HG03097 (cell line): ENCODE measurements around the gene DLEC1.
A peak's percentile ranks its signal among the peaks of the same experiment; 100 is the strongest.
"Not testable (repeated sequence)": the region's sequence is repeated elsewhere in the genome, so short reads cannot be mapped to it uniquely, and the experiment has no call there.

Experiments
- ATAC-seq: cut with Tn5 transposase; IDR thresholded peaks from one replicate; pipeline ENCODE4 v1.9.1; 2021; ENCODE audit not compliant: unreplicated experiment, low FRiP score

The DLEC1 gene

DNA sequence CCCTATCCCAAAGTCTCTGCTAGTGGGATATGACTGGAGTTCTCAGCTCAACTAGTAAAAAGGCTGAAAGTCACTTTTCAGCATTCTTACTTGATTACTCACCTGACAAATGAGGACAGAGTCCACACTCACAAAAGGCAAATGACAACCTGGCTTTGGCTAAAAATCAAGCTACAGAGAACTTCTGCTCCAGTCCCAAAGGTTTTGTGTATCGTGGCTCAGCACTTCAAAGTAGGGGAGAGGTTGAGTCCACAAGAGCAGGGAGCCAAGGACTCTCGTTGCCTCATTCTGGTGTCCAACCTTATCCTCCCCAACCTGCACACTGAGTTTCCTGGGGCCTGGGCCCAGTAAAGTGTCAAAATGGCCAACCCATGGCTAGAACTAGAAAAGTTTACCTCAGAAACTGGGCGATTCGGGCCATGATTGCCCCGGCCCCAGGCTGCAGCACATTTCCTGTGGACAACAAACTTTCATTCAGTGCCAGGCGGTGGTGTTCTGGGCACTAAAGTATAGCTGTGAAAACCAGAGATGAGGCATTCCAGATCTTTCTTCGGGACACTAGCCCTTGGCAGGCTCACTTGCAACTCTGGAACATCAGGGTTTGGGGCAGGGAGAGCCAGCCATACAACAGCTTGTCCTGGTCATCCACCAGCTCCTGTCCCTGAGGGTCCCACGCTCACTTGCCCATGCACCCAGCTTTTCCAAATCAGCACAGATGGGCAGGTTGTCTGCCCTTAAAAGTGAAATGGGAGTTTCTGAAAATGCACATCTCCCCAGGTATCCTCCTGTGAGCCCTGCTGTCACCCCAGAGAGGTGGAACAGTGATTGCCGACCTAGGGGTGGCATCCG, 94.8 kb downstream of the DLEC1 start:
- no peak for ATAC-seq

DNA sequence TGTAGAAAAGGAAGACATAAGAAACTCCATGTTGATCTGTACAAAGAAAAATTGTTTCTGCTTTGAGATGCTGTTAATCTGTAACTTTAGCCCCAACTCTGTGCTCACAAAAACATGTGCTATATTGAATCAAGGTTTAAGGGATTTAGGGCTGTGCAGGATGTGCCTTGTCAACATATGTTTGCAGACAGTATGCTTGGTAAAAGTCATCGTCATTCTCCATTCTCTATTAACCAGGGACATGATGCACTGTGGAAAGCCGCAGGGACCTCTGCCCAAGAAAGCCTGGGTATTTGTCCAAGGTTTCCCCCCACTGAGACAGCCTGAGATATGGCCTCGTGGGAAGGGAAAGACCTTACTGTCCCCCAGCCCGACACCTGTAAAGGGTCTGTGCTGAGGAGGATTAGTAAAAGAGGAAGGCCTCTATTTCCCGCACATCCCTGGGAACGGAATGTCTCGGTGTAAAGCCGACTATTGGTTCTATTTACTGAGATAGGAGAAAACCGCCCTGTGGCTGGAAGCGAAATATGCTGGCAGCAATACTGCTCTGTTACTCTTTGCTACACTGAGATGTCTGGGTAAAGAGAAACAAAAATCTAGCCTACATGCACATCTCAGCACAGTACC, 95.6 kb downstream of the DLEC1 start:
- ATAC-seq = not testable (repeated sequence)

DNA sequence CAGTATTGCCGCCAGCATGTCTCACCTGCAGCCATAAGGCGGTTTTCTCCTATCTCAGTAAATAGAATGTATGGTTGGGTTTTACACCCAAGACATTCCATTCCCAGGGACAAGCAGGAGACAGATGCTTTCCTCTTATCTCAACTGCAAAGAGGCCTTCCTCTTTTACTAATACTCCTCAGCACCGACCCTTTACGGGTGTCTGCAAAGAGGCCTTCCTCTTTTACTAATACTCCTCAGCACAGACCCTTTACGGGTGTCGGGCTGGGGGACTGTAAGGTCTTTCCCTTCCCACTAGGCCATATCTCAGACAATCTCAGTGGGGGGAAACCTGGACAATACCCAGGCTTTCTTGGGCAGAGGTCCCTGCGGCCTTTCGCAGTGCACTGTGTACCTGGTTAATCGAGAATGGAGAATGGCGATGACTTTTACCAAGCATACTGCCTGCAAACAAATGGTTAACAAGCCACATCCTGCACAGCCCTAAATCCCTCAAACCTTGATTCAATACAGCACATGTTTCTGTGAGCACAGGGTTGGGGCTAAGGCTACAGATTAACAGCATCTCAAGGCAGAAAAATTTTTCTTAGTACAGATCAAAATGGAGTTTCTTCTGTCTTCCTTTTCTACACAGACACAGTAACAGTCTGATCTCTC, 96.7 kb downstream of the DLEC1 start:
- ATAC-seq = not testable (repeated sequence)

DNA sequence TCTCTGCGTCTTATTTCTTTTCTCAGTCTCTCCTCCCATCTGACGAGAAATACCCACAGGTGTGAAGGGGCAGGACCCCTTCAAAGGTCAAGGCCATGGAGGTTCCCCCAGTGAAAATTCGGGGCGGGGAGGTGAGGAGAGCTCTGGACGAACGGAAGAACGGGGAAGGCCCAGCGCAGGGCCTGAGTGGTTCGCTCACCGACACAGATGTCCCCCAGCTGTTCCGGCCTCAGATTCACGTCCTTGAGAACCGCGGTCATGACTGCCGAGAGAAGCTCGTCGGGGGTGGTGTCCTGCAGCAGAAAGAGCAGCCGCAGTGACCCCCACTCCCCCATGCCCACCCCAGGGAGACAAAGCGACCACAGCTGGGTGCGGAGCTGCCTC, 97.4 kb downstream of the DLEC1 start:
- peak; percentile 3 for ATAC-seq

DNA sequence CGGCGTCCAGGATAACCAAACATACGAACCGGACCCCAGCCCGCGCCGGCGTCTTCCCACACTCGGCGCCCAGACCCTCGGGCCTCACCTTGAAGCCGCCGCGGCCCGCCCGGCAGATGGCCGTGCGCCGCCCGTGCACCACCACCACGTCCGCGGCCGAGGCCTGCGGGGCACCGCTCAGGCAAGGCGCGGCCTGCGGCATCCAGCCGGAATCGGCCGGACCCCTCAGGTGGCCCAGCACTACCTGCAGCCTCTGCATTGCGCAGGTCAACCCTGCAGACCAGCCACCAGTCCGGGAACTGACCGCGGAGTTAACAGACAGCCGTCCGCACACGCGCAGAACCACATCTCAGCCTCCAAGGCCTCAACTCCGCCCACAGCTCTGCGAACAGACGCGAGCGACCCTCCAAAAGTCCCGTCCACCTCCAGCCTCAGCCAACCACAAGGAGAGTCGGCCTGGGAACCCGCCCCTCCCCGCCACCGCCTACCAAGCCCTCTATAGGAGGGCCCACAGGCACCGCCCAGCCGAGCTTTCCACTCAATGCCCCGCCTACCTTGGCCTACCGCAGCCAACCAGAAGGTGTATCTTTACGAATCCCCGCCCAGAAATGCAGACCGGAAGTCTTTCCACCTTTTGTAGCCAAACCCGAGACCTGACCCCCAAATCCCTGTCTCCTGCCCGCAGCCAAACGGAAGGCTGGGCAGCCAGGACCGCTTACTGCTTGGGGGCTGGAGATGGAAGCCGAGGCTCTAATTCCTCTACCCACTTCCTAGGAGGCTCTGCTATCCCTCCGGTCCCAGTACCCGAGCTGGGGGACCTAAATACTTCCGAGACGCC, 98.0 kb downstream of the DLEC1 start, which contains the start of gene ACAA1:
Gene ACAA1 (minus strand): TSS at position 351 of the 838 bp plus-strand sequence. CDS start 92 bp downstream, at position 259.
- peak; percentile 90 for ATAC-seq

DNA sequence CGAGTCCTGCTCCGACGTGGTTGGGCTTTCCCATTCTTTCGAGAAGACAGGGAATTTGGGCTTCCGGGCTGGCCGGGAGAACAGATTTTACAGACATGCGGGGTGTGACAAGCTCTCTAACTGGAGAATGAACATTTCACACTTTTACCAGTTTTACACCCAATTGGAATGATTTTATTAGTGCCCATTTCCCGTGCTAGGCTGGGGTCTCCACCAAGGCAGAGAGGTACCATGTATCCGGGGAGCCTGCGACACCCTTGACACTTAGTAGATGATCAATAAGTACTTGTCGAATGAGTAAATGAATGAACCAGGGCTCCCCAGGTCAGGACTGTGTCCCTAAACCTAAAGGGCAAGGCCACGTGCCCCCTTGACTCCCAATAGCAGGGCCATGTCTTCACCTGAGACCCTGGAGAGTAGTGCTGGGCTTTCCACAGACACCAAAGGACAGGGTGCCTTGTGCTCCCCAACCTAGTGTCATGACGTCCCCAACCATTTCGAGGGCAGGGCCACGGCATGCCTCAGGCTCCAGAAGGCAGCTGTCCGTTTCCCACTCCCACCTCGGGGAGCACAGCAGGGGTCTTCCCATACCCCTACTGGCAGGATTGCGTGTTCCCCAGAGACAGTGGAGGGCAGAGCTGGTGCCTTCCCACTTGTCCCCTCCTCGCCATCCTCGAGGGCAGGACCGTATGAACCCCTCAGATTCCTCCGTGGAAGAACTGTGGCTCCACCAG, 98.8 kb downstream of the DLEC1 start:
- ATAC-seq = no peak

DNA sequence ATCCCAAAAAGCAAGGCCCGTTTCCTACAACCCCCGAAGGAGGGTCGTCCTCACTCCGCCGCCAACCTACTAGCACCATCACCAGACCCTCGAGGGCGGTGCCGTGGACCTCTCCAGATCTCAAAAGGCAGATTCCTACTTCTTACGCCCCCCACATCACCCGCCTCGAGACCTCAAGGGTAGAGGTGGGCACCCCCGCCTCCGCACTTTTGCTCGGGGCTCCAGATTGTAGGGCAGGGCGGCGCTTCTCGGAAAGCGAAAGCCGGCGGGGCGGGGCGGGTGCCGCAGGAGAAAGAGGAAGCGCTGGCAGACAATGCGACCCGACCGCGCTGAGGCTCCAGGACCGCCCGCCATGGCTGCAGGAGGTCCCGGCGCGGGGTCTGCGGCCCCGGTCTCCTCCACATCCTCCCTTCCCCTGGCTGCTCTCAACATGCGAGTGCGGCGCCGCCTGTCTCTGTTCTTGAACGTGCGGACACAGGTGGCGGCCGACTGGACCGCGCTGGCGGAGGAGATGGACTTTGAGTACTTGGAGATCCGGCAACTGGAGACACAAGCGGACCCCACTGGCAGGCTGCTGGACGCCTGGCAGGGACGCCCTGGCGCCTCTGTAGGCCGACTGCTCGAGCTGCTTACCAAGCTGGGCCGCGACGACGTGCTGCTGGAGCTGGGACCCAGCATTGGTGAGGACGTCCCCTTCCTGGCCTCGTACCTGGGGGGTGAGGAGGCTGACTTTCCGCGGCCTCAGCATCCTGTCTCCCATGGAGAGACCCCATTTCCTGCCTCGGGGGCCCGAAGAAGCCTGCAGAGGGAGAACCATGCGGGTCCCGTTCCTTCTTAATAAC, 99.6 kb downstream of the DLEC1 start, which contains the start of gene MYD88:
Gene MYD88 (plus strand): TSS at position 313 of the 842 bp plus-strand sequence. CDS start 40 bp downstream, at position 353.
- ATAC-seq = peak; percentile 32

DNA sequence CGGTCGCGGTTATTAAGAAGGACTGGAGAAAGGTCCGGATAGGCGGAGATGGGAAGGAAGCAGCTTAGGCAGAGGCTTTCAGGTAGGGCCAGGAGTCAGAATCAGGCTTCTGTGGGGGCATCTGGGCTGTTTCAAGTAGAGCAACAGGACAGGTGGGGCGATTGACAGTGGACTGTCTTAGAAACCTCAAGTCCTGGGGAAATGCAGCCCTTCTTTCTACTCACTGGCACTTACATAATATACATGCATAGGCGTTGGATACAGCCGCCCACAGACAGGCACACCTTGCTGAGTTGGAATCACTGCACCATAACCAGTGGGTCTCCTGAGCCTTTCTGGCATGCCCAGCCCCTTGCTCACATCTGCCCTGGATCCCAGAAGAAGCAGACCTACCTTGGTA, 100.2 kb downstream of the DLEC1 start:
- ATAC-seq = no peak

DNA sequence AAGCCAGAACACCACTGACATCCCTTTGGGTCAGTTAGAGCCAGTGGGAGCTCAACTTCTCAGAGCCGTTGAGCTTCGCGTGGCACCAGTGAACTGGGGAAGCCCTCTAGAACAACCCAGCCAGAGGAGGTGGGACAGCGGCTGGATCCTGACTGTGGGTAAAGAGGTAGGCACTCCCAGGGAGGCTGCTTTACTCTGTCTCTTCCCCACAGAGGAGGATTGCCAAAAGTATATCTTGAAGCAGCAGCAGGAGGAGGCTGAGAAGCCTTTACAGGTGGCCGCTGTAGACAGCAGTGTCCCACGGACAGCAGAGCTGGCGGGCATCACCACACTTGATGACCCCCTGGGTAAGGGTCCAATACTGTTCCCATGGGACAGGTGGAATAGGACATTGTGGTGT, 100.6 kb downstream of the DLEC1 start:
- no peak for ATAC-seq

DNA sequence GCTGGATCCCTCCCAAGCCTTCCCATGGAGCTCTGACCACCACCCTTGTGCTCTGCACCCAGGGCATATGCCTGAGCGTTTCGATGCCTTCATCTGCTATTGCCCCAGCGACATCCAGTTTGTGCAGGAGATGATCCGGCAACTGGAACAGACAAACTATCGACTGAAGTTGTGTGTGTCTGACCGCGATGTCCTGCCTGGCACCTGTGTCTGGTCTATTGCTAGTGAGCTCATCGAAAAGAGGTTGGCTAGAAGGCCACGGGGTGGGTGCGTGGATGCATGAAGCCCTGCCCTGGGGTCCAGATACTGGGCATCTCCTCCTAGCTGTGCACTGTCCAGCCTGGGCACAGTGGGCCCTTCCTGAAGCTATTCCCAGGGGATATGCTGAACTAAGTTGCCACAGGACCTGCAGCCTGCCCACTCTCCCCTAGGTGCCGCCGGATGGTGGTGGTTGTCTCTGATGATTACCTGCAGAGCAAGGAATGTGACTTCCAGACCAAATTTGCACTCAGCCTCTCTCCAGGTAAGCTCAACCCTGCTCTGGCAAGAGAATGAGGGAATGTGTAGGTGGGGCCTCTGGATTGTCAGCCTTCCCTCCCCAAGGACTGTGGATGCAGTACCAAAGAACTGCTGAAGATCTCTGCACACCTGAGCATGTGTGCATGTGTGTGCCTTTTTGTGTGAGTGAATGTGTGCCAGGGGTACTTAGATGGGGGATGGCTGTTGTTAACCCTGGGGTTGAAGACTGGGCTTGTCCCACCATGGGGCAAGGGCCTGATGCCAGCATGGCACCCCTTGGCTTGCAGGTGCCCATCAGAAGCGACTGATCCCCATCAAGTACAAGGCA, 101.5 kb downstream of the DLEC1 start:
- ATAC-seq = no peak

DNA sequence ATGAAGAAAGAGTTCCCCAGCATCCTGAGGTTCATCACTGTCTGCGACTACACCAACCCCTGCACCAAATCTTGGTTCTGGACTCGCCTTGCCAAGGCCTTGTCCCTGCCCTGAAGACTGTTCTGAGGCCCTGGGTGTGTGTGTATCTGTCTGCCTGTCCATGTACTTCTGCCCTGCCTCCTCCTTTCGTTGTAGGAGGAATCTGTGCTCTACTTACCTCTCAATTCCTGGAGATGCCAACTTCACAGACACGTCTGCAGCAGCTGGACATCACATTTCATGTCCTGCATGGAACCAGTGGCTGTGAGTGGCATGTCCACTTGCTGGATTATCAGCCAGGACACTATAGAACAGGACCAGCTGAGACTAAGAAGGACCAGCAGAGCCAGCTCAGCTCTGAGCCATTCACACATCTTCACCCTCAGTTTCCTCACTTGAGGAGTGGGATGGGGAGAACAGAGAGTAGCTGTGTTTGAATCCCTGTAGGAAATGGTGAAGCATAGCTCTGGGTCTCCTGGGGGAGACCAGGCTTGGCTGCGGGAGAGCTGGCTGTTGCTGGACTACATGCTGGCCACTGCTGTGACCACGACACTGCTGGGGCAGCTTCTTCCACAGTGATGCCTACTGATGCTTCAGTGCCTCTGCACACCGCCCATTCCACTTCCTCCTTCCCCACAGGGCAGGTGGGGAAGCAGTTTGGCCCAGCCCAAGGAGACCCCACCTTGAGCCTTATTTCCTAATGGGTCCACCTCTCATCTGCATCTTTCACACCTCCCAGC, 102.4 kb downstream of the DLEC1 start:
- ATAC-seq = no peak

DNA sequence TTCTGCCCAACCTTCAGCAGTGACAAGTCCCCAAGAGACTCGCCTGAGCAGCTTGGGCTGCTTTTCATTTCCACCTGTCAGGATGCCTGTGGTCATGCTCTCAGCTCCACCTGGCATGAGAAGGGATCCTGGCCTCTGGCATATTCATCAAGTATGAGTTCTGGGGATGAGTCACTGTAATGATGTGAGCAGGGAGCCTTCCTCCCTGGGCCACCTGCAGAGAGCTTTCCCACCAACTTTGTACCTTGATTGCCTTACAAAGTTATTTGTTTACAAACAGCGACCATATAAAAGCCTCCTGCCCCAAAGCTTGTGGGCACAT, 102.9 kb downstream of the DLEC1 start:
- no peak for ATAC-seq

DNA sequence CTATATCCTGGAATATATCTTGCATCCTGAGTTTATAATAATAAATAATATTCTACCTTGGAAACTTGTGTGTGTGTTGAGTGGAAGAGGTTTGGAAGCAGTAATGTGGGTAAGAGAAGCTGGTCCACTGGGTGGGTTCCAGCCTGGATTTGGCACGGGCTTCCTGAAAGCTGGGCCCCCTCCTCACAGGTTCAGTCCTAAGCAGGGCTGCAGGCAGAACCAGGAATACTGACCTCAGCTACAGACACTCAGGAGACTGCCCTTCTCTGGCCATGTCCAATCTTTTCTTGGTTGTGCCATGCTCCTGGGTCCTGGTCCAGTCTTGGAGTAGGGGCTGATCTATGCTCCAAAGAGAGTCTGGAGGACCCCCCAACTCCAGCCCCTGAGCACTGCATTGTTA, 104.0 kb downstream of the DLEC1 start:
- no peak for ATAC-seq

DNA sequence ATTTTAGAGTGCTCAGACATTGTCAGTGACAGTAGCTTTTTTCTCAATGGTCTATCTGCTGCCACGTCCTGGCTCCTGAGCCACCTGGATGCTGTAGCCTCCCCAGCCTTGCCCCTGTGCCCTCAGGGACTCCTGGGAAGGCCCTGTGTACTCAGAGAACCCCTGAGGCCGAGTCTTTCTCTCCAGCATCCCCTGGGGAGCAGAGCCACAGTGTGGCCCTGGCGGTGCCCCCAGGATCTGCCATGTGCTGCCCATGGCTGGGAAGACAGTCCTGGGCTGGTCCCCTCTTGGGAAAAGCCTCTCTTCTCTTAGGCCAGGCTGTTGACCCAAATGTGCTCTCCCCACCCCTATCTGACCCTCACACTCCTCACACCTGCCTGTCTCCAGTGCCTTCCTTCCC, 104.5 kb downstream of the DLEC1 start:
- ATAC-seq = no peak

DNA sequence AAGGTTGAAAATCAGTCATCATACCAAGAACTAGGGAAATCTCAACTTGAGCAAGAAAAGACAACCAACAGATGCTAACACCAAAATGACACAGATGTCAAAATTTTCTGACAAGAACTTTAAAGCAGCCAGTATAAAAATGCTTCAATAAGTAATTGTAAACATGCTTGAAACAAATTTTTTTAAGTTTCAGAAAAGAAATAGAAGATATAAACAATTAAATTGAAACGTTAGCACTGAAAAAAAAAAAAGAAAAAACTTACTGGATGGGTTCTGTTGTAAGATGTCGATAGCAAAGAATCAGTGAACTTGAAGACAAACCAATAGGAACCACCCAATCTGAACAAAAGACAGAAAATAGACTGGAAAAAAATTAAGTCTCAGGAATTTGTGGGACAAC, 107.5 kb downstream of the DLEC1 start:
- ATAC-seq = no peak

DNA sequence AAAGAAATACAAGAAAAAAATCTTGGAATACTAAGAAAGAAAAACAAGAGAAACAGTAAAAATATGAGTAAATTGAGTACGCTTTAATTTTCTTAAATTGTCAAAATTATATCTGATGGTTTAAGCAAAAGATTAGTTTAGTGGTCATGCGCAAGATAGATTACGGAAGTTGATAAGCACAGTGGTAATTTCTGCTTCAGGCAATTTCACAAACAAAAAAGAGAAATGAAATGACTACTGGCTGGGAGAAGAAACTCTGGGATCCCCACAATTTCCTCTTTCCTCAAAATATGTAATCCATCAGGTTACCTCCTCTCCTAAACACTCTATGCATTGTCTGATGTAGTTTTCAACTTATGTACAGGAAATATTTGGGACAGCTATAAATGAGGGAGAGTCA, 108.4 kb downstream of the DLEC1 start:
- no peak for ATAC-seq

DNA sequence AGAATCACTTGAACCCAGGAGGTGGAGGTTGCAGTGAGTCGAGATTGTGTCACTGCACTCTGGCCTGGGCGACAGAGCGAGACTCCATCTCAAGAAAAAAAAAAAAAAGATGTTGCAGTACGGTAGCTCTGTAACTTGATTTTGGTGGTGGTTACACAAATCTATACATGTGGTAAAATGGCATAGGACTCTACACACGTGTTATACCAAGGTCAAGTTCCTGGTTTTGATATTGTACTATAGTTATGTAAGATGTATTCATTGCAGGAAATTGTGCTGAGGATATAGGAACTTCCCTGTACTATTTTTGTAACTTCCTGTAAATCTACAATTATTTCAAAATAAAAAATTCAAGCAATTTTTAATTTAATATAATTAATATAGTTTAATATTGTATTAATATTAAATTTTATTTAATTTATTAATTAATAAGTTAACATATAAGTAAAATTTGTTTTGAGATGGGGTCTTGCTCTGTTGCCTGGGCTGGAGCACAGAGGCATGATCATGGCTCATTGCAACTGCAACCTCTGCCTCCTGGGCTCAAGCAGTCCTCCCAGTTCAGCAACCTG, 109.4 kb downstream of the DLEC1 start:
- no peak for ATAC-seq
